ENCODE data around the gene PARD3B. TPM values are rescaled to one million over a fixed set of nuclear protein-coding genes. Genes with fewer than 3 reads are reported as not detected.

PARD3B gene
- total and polyA plus RNA-seq, 8 donors: 1.8 to 42.6 (median 15.1) TPM

DNA sequence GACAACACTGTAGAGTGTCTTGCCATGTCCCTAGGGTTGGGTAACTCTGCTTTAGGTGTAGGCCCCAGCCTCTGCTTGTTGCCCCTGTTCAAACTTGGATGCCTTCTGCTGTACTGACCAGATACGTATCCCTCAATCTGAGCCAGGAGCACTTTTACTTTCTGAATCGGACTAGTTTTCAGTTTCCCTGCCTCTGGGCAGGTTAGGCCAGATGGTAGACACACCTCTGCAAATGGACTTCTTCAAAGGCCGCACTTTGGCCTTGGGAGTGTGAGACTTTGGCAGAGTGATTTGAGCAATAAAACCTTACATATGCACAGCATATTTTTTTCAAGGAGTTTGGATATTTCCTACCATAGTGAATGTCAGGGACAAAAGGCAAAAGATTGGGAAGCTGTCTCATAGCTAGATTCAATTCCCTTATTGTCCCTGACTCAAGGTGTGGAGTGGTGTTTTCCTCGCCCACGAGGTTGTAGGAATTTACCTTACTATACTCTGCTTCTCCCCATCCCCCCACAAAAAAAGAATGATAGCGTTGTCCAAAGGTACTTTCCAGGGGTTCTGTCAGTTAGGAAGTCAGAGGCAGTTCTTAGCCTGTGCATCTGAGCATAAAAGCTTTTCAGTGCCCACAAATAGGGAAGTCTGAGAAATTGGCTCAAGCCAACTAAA lies 15.3 kb upstream of the PARD3B start:
- Histone ChIP-seq H3K4me3 (no peak overlapping the region), H3K27ac (no peak overlapping the region), H3K27me3 (no peaks in the 10 kb centered on the region), H3K36me3 (no peaks in the 10 kb centered on the region), H3K4me1 (no peaks in the 10 kb centered on the region), H3K9me3 (no peaks in the 10 kb centered on the region)
- peak in 1 of 2 donors; percentile 46 for DNase-seq
- TF ChIP-seq POLR2A (IDR thresholded peaks at IDR 0.05): no peak
- WGBS, 5 donors: 57 to 77% (median 74%) methylated on average over 6 of the region's 6 CpGs
- intact Hi-C loops (cut with DNase I; ENCODE audit: low total_unique reads): no loop called here

DNA sequence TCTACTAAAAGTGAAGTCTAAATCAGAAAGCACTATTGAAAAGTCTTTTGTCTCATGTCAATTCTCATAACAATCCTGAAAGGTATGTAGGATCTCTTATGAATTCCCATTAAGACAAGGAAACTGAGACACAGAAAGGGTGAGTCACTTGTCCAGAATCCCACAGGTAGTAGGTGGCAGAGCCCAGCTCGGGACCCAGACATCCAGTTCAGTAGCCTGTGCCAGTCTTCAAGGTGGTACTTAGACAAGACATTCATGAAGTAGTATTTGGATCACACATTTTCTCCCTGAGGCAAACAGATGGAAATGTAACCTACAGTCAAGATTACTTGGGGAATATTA lies 14.8 kb upstream of the PARD3B start:
- intact Hi-C loops (cut with DNase I; ENCODE audit: low total_unique reads): no loop called here

DNA sequence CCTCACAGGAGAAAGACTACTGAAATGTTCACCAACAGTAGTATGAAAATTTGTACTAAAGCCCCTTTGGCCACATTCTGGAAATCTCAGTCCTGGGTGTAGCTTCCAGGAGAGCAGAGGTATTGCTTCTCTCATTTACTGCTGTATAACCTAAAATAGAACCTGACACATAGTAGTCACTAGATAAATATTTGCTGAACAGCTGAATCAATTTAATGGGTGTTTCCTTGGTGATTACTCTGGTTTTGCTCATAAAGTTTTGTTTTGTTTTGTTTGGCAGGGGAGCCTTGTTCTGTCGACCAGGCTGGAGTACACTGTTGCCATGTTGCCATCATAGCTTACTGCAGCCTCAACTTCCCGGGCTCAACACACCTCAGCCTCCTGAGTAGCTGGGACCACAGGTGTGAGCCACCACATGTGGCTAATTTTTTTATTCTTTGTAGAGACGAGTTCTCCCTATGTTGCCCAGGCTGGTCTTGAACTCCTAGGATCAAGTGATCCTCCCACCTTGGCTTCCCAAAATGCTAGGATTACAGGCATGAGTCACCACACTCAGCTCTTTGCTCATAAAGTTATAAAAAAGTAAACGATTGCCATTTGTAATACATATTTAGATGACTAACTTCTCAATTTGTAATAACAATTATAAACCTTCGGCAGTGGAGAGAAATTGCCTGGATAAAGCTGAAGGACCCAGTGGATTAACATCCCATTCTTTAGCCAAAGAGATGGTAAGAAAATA lies 11.5 kb upstream of the PARD3B start:
- TF ChIP-seq, protein P1, sequence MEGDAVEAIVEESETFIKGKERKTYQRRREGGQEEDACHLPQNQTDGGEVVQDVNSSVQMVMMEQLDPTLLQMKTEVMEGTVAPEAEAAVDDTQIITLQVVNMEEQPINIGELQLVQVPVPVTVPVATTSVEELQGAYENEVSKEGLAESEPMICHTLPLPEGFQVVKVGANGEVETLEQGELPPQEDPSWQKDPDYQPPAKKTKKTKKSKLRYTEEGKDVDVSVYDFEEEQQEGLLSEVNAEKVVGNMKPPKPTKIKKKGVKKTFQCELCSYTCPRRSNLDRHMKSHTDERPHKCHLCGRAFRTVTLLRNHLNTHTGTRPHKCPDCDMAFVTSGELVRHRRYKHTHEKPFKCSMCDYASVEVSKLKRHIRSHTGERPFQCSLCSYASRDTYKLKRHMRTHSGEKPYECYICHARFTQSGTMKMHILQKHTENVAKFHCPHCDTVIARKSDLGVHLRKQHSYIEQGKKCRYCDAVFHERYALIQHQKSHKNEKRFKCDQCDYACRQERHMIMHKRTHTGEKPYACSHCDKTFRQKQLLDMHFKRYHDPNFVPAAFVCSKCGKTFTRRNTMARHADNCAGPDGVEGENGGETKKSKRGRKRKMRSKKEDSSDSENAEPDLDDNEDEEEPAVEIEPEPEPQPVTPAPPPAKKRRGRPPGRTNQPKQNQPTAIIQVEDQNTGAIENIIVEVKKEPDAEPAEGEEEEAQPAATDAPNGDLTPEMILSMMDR (IDR thresholded peaks at IDR 0.05): no peak
- TF ChIP-seq POLR2A (IDR thresholded peaks at IDR 0.05) (no peak), POLR2AphosphoS5 (IDR thresholded peaks at IDR 0.05) (no peak), EP300 (IDR thresholded peaks at IDR 0.05) (no peak)
- H3K27me3 ChIP-seq: no peaks in the 10 kb centered on the region
- no peaks in the 10 kb centered on the region for H3K9me3 ChIP-seq
- intact Hi-C loops (cut with DNase I; ENCODE audit: low total_unique reads): no loop called here
- 65 to 73% (median 69%) methylated on average over 5 of the region's 5 CpGs for WGBS, 5 donors
- no peaks in the 10 kb centered on the region for H3K36me3 ChIP-seq
- H3K27ac ChIP-seq: no peak overlapping the region
- H3K4me1 ChIP-seq: peaks cover 0 to 10% (median 4%) of the 10 kb centered on the region in 4 donors
- H3K4me3 ChIP-seq: no peak overlapping the region
- no peak for DNase-seq

More for the DNA sequence above, 14.8 kb upstream of the PARD3B start:
- no peak for DNase-seq
- H3K27ac ChIP-seq: no peak overlapping the region
- TF ChIP-seq POLR2AphosphoS5 (IDR thresholded peaks at IDR 0.05) (no peak), POLR2A (IDR thresholded peaks at IDR 0.05) (no peak), EP300 (IDR thresholded peaks at IDR 0.05) (no peak)
- TF ChIP-seq, protein P1 (IDR thresholded peaks at IDR 0.05): no peak
- H3K9me3 ChIP-seq: no peaks in the 10 kb centered on the region
- WGBS, 5 donors: 80 to 91% (median 81%) methylated on average over 1 of the region's 1 CpG
- H3K4me3 ChIP-seq: no peak overlapping the region
- no peaks in the 10 kb centered on the region for H3K4me1 ChIP-seq
- no peaks in the 10 kb centered on the region for H3K36me3 ChIP-seq
- no peaks in the 10 kb centered on the region for H3K27me3 ChIP-seq

- TF ChIP-seq, protein P1 (IDR thresholded peaks at IDR 0.05): no peak
- no peak for TF ChIP-seq POLR2A (IDR thresholded peaks at IDR 0.05)
- TF ChIP-seq POLR2AphosphoS5 (IDR thresholded peaks at IDR 0.05): no peak
- TF ChIP-seq EP300 (IDR thresholded peaks at IDR 0.05): no peak
- WGBS, 5 donors: 94 to 98% (median 95%) methylated on average over 3 of the region's 3 CpGs
- peaks cover 0 to 11% (median 4%) of the 10 kb centered on the region in 4 donors for H3K4me1 ChIP-seq
Measured at GRCh38 chr2:204535356-204535755, 9.9 kb upstream of the PARD3B start.

DNA sequence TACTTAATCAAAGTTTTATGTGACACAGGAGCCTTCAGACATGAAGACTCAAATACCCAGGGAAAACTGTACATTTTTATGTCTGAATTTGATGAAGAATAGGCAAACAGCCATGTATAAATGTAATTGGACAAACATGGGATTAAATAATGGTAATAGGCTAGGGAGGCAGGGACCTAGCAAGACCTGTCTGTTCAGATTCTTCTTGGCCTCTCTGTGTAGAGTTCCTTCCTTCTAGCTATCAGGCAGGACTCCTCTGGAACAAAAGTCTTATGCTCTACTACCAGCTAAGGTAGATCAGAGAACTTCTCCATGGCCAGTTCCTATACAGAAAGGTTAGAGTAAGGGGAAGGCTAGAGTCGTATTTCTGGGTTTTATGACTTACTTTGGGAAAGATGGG lies 9.5 kb upstream of the PARD3B start:
- H3K4me1 ChIP-seq: peaks cover 0 to 11% (median 4%) of the 10 kb centered on the region in 4 donors
- no peaks in the 10 kb centered on the region for H3K27me3 ChIP-seq
- H3K4me3 ChIP-seq: no peak overlapping the region
- no peaks in the 10 kb centered on the region for H3K9me3 ChIP-seq
- 90 to 95% (median 94%) methylated on average over 1 of the region's 1 CpG for WGBS, 5 donors
- TF ChIP-seq EP300 (IDR thresholded peaks at IDR 0.05) (no peak), POLR2A (IDR thresholded peaks at IDR 0.05) (no peak), POLR2AphosphoS5 (IDR thresholded peaks at IDR 0.05) (no peak)
- TF ChIP-seq, protein P1 (IDR thresholded peaks at IDR 0.05): no peak
- H3K36me3 ChIP-seq: no peaks in the 10 kb centered on the region
- intact Hi-C loops (cut with DNase I; ENCODE audit: low total_unique reads): no loop called here
- no peak for DNase-seq
- no peak overlapping the region for H3K27ac ChIP-seq

More at GRCh38 chr2:204535356-204535755, 9.9 kb upstream of the PARD3B start:
- DNase-seq: no peak
- intact Hi-C loops (cut with DNase I; ENCODE audit: low total_unique reads): no loop called here
- no peak overlapping the region for H3K4me3 ChIP-seq
- H3K27ac ChIP-seq: no peak overlapping the region
- no peaks in the 10 kb centered on the region for H3K27me3 ChIP-seq
- no peaks in the 10 kb centered on the region for H3K36me3 ChIP-seq
- H3K9me3 ChIP-seq: no peaks in the 10 kb centered on the region

Data from stomach (tissue), 9 donors.